SU-DHL-6 (cell line): Measurements from ENCODE around the gene INSL3.

ENCODE experiments used
- H2AFZ ChIP-seq: fragments of 200-600 bp; sonication (generic); 2 replicates; pipeline ENCODE4 v1.6.1; 2014; ENCODE audit warnings: low read depth, mild to moderate bottlenecking, moderate library complexity, mixed read lengths, antibody characterized with exemption, low read length; ENCODE audit not compliant: severe bottlenecking
- H3F3A ChIP-seq: fragments of 200-600 bp; shearing (Covaris generic); 2 replicates; pipeline ENCODE4 v1.6.0; 2016; ENCODE audit warnings: antibody characterized with exemption, mild to moderate bottlenecking; ENCODE audit not compliant: insufficient read depth
- H3K27ac ChIP-seq: fragments of 200-600 bp; sonication (generic); 2 replicates; pipeline ENCODE4 v1.5.1; 2016; ENCODE audit warnings: low read depth, mild to moderate bottlenecking, low read length, moderate library complexity, mixed read lengths
- H3K27me3 ChIP-seq: fragments of 200-600 bp; sonication (generic), shearing (Covaris generic); 2 replicates; pipeline ENCODE4 v1.6.0; 2014; ENCODE audit warnings: mild to moderate bottlenecking, low read length
- H3K36me3 ChIP-seq: fragments of 200-600 bp; sonication (generic); 2 replicates; pipeline ENCODE4 v1.6.1; 2014; ENCODE audit warnings: mild to moderate bottlenecking, low read length, mixed read lengths
- H3K4me2 ChIP-seq: fragments of 300-600, 200-600 bp; shearing (Covaris generic), sonication (generic); 2 replicates; pipeline ENCODE4 v1.6.0; 2014; ENCODE audit warnings: low read length, low read depth, mild to moderate bottlenecking; ENCODE audit not compliant: poor library complexity, severe bottlenecking
- H3K4me3 ChIP-seq: fragments of 200-600 bp; sonication (generic); 2 replicates; pipeline ENCODE4 v1.5.1; 2014; ENCODE audit warnings: antibody characterized with exemption, low read length, mild to moderate bottlenecking, mixed read lengths; ENCODE audit not compliant: insufficient read depth, poor library complexity, severe bottlenecking
- H3K79me2 ChIP-seq: fragments of 200-600 bp; sonication (generic); 2 replicates; pipeline ENCODE4 v1.6.1; 2014; ENCODE audit warnings: mild to moderate bottlenecking, low read length, moderate library complexity; ENCODE audit not compliant: insufficient read depth
- H3K9ac ChIP-seq: fragments of 200-600 bp; sonication (generic); 2 replicates; pipeline ENCODE4 v1.7.0; 2014; ENCODE audit warnings: mild to moderate bottlenecking, low read length
- H3K9me2 ChIP-seq: fragments of 200-600 bp; sonication (generic); replicated peaks from 2 replicates; pipeline ENCODE4 v1.6.1; 2014; ENCODE audit warnings: low read length; ENCODE audit not compliant: insufficient read depth
- H3K9me3 ChIP-seq: fragments of 200-600 bp; sonication (generic); 2 replicates; pipeline ENCODE4 v1.6.1; 2014; ENCODE audit warnings: low read length, mixed read lengths; ENCODE audit not compliant: insufficient read depth
- H4K20me1 ChIP-seq: fragments of 200-600 bp; sonication (generic); 2 replicates; pipeline ENCODE4 v1.6.1; 2014; ENCODE audit warnings: low read depth, mild to moderate bottlenecking, antibody characterized with exemption, low read length, moderate library complexity, mixed read lengths
- CTCF ChIP-seq: fragments of 200-600 bp; sonication (generic); IDR thresholded peaks from one replicate; pipeline ENCODE4 v1.5.1; 2017; ENCODE audit warnings: antibody characterized with exemption, mild to moderate bottlenecking, low read length, moderate library complexity; ENCODE audit not compliant: insufficient read depth, poor library complexity, severe bottlenecking
- EZH2phosphoT487 ChIP-seq: fragments of 200-600 bp; sonication (generic), shearing (Covaris generic); conservative IDR thresholded peaks from 2 replicates; pipeline ENCODE4 v1.6.1; 2018; ENCODE audit warnings: mild to moderate bottlenecking, antibody characterized with exemption, low read length, moderate library complexity, mixed read lengths

The INSL3 gene

DNA sequence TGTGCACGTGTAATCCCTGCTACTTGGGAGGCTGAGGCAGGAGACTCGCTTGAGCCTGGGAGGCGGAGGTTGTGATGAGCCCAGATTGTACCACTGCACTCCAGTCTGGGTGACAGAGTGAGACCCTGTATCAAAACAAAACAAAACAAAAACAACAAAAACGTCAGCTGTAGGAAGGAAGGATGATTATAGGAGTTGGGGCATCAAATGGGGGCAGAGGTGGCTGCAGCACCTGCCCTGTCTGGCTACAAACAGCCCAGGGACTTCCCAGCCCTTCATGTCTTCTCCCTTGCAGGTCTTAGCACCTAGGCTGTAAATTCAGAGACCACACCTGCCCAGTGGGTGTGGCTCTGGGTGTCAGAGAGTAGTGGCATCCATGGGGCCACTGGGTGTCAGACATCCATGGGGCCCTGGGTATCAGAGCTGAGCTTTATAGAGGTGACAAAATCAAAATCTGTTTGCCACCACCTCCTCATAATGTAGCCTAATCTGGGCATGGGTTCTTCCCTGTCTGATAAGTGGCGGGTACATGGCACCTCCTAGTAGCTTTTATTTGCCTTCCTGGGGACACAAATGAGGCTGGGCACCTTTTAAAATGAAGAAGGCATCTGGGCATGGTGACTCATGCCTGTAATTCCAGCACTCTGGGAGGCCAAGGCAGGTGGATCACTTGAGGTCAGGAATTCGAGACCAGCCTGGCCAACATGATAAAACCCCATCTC lies 31.1 kb downstream of the INSL3 start:
- H3K9me2 ChIP-seq = no peaks in the 10 kb centered on the region
- no peaks in the 10 kb centered on the region for H4K20me1 ChIP-seq
- no peaks in the 10 kb centered on the region for H3K36me3 ChIP-seq
- H3K4me3 ChIP-seq = no peak overlapping the region
- H2AFZ ChIP-seq = no peak overlapping the region
- no peaks in the 10 kb centered on the region for H3K27me3 ChIP-seq
- no peaks in the 10 kb centered on the region for H3K79me2 ChIP-seq
- H3K27ac ChIP-seq = no peak overlapping the region
- H3K4me2 ChIP-seq = no peak overlapping the region
- TF ChIP-seq EZH2phosphoT487 (no peak), CTCF (no peak)
- H3K9ac ChIP-seq = no peak overlapping the region
- no peaks in the 10 kb centered on the region for H3K9me3 ChIP-seq
- H3F3A ChIP-seq = no peaks in the 10 kb centered on the region

DNA sequence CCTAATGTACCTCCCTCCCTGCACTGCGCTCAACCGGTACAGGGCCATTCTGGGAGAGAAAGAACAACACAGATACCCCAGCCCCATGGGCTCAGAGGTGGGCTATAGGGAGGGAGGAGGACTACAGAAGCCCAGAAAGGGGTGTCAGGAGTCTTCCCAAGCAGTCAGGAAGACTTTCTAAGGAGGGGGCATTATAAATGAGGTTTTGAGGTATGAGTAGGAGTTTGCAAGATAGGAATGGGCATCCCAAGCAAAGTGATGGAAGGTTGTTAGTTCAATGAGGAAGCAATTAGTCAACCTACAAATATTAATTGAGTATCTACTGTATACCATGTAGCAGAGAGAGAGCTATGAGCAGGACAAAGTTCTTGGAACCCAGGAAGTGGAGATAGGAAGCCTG lies 32.7 kb downstream of the INSL3 start:
- Histone ChIP-seq H3K9ac (no peak overlapping the region), H3K27ac (no peak overlapping the region), H3K27me3 (no peaks in the 10 kb centered on the region), H3K4me2 (no peak overlapping the region), H3K9me2 (no peaks in the 10 kb centered on the region), H4K20me1 (no peaks in the 10 kb centered on the region), H3F3A (no peaks in the 10 kb centered on the region), H3K79me2 (no peaks in the 10 kb centered on the region), H3K36me3 (peaks cover 3% of the 10 kb centered on the region; the same call in 1 of the 2 replicates), H3K9me3 (no peaks in the 10 kb centered on the region), H2AFZ (no peak overlapping the region), H3K4me3 (no peak overlapping the region)
- TF ChIP-seq CTCF (no peak), EZH2phosphoT487 (no peak)

DNA sequence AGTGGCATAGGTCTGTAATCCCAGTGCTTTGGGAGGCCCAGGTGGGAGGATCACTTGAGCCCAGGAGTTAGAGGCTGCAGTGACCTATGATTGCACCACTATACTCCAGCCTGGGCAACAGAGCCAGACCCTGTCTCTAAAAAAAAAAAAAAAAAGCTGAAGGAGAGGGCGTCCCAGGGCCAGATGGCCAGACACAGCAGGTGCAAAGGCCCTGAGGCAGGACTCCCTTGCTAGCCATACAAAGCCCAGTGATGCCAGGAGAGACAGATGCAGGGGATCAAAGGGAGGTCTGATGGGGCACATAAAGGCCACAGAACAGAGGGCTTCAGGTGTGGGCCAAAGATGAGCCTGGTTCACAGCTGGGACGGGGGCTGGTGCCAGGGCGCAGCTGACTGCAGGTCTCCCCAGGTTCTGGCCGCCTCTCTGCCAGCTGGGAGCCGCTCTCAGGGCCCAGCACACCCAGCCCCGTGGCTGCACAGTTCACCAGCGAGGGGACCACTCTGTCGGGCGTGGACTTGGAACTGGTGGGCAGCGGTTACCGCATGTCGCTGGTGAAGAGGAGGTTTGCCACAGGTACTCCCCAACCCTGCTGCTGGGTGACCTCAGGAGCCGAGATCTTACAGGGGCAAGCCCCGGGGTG lies 33.9 kb downstream of the INSL3 start:
- no peak for TF ChIP-seq EZH2phosphoT487
- TF ChIP-seq CTCF = no peak

More for the DNA sequence above, 33.9 kb downstream of the INSL3 start:
- Histone ChIP-seq H3K4me2 (no peak overlapping the region), H3K4me3 (no peak overlapping the region), H4K20me1 (no peaks in the 10 kb centered on the region), H3K27ac (no peak overlapping the region), H3K9me2 (no peaks in the 10 kb centered on the region), H3K36me3 (peaks cover 3% of the 10 kb centered on the region; the same call in 1 of the 2 replicates), H3K9ac (no peak overlapping the region), H2AFZ (no peak overlapping the region), H3F3A (0 out of 2 replicates have a peak, but pooled peaks cover 1% of the 10 kb centered on the region), H3K27me3 (no peaks in the 10 kb centered on the region), H3K79me2 (no peaks in the 10 kb centered on the region), H3K9me3 (no peaks in the 10 kb centered on the region)
